Neural progenitor cell (in vitro differentiated cells): ENCODE results near the gene INCA1. TPM values are rescaled to one million over a fixed set of nuclear protein-coding genes. Genes with fewer than 3 reads are reported as not detected.

ENCODE experiments used
- DNase-seq: peaks from one replicate; pipeline ENCODE4 v3.0.0-alpha.2; 2016; ENCODE audit warnings: low spot score
- H2AFZ ChIP-seq: fragments of 200-600 bp; sonication (generic); replicated peaks from 2 replicates; pipeline ENCODE4 v1.6.1; 2016; ENCODE audit warnings: antibody characterized with exemption
- H3F3A ChIP-seq: fragments of 200-600 bp; sonication (generic); 2 replicates; pipeline ENCODE4 v1.6.1; 2016; ENCODE audit warnings: antibody characterized with exemption, low read depth
- H3K27ac ChIP-seq: fragments of 200-600 bp; sonication (generic); 2 replicates; pipeline ENCODE4 v1.5.1; 2016; ENCODE audit warnings: mild to moderate bottlenecking
- H3K27me3 ChIP-seq: fragments of 200-600 bp; sonication (generic); 2 replicates; pipeline ENCODE4 v1.6.1; 2016; ENCODE audit warnings: mild to moderate bottlenecking, moderate library complexity
- H3K36me3 ChIP-seq: fragments of 200-600 bp; sonication (generic); 2 replicates; pipeline ENCODE4 v1.5.1; 2016
- H3K4me1 ChIP-seq: fragments of 200-600 bp; sonication (generic); 2 replicates; pipeline ENCODE4 v1.6.1; 2016; ENCODE audit warnings: mixed run types
- H3K4me2 ChIP-seq: fragments of 200-600 bp; sonication (generic); 2 replicates; pipeline ENCODE4 v1.6.1; 2016
- H3K4me3 ChIP-seq: fragments of 200-600 bp; sonication (generic); 2 replicates; pipeline ENCODE4 v1.5.1; 2016
- H3K79me2 ChIP-seq: fragments of 200-600 bp; sonication (generic); 2 replicates; pipeline ENCODE4 v1.6.1; 2016; ENCODE audit warnings: low read depth
- H3K9ac ChIP-seq: fragments of 200-600 bp; sonication (generic); 2 replicates; pipeline ENCODE4 v1.6.1; 2016
- H3K9me3 ChIP-seq: fragments of 200-600 bp; sonication (generic); 2 replicates; pipeline ENCODE4 v1.5.1; 2016; ENCODE audit warnings: low read depth
- H4K20me1 ChIP-seq: fragments of 200-600 bp; sonication (generic); 2 replicates; pipeline ENCODE4 v1.6.1; 2016; ENCODE audit warnings: low read depth
- H3K27ac Mint-ChIP-seq: 3 replicates; pipeline ENCODE4 v1.8.0; 2021; ENCODE audit warnings: mixed read lengths
- H3K27me3 Mint-ChIP-seq: 2 replicates; pipeline ENCODE4 v1.8.0; 2022; ENCODE audit warnings: low read depth, mild to moderate bottlenecking, inconsistent platforms, moderate library complexity, mixed read lengths; ENCODE audit not compliant: insufficient read depth
- H3K36me3 Mint-ChIP-seq: 3 replicates; pipeline ENCODE4 v1.8.0; 2021; ENCODE audit warnings: mixed read lengths
- H3K4me1 Mint-ChIP-seq: 3 replicates; pipeline ENCODE4 v1.8.0; 2021; ENCODE audit warnings: mixed read lengths
- H3K4me3 Mint-ChIP-seq: 3 replicates; pipeline ENCODE4 v1.8.0; 2021; ENCODE audit warnings: mild to moderate bottlenecking, moderate library complexity, mixed read lengths
- H3K9me3 Mint-ChIP-seq: 3 replicates; pipeline ENCODE4 v1.8.0; 2020; ENCODE audit warnings: mixed read lengths
- EZH2 ChIP-seq: fragments of 200-600 bp; sonication (generic); IDR thresholded peaks from 2 replicates; pipeline ENCODE4 v1.6.1; 2017; ENCODE audit warnings: antibody characterized with exemption, mild to moderate bottlenecking, moderate library complexity
- EZH2phosphoT487 ChIP-seq: fragments of 200-600 bp; sonication (generic); IDR thresholded peaks from 2 replicates; pipeline ENCODE4 v1.6.1; 2017; ENCODE audit warnings: antibody characterized with exemption
- total RNA-seq: library from RNA; depleted of rRNA; stranded (reverse); fragments of >200 nt; gene quantifications from 2 replicates; pipeline ENCODE4 v1.2.3, GENCODE V29; 2015; ENCODE audit warnings: low replicate concordance
- TF ChIP-seq, protein P1 (sequence below): fragments of 200-600 bp; sonication (generic); IDR thresholded peaks from 2 replicates; pipeline ENCODE4 v1.5.1; 2017; ENCODE audit warnings: antibody characterized with exemption, mild to moderate bottlenecking

Gene INCA1
- total RNA-seq, 1 donor from 2014 or later, result 0.52 TPM

DNA sequence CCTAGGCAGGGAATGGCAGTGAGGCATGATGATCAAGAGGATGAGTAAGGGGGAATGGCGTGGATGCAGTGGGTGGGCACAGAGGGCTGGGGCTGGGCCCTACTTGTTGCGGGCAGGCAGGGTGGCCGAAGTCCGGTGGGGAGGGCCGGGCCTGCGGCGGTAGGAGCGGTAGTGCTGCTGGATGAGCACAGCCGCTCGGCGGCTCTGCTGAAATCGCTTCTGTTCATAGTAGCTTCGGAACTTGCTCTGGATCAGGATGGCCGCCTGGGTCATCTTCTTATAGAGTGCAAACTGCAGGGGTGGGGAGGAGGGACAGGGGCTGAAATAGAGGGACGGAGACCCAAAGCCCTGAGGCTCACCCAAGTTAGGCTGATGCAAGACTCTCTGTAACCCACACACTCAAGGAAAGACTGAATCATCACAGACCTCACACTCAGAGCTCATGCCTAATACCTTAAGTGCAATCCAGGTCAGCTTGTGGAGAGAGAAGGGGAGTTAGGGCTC is 28.2 kb downstream of the INCA1 start:
- Mint-ChIP-seq H3K36me3 (peaks cover 23% of the 10 kb centered on the region), H3K4me1 (peaks cover 34% of the 10 kb centered on the region), H3K4me3 (no peak overlapping the region), H3K27ac (no peak overlapping the region), H3K27me3 (peaks cover 8% of the 10 kb centered on the region), H3K9me3 (peaks cover 7% of the 10 kb centered on the region)
- Histone ChIP-seq H3K27me3 (peaks cover 7% of the 10 kb centered on the region), H3K36me3 (no peaks in the 10 kb centered on the region), H3K9me3 (no peaks in the 10 kb centered on the region), H3K27ac (no peak overlapping the region), H3K79me2 (peaks cover 38% of the 10 kb centered on the region), H3K9ac (peak overlapping the region; percentile 43), H3F3A (peaks cover 31% of the 10 kb centered on the region), H4K20me1 (peaks cover 40% of the 10 kb centered on the region), H3K4me1 (peaks cover 14% of the 10 kb centered on the region), H3K4me2 (peak overlapping the region; percentile 95), H2AFZ (no peak overlapping the region), H3K4me3 (peak overlapping the region; percentile 65)
- no peak for DNase-seq
- TF ChIP-seq EZH2phosphoT487 (no peak), EZH2 (no peak)
- TF ChIP-seq, protein P1, sequence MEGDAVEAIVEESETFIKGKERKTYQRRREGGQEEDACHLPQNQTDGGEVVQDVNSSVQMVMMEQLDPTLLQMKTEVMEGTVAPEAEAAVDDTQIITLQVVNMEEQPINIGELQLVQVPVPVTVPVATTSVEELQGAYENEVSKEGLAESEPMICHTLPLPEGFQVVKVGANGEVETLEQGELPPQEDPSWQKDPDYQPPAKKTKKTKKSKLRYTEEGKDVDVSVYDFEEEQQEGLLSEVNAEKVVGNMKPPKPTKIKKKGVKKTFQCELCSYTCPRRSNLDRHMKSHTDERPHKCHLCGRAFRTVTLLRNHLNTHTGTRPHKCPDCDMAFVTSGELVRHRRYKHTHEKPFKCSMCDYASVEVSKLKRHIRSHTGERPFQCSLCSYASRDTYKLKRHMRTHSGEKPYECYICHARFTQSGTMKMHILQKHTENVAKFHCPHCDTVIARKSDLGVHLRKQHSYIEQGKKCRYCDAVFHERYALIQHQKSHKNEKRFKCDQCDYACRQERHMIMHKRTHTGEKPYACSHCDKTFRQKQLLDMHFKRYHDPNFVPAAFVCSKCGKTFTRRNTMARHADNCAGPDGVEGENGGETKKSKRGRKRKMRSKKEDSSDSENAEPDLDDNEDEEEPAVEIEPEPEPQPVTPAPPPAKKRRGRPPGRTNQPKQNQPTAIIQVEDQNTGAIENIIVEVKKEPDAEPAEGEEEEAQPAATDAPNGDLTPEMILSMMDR, result no peak

DNA sequence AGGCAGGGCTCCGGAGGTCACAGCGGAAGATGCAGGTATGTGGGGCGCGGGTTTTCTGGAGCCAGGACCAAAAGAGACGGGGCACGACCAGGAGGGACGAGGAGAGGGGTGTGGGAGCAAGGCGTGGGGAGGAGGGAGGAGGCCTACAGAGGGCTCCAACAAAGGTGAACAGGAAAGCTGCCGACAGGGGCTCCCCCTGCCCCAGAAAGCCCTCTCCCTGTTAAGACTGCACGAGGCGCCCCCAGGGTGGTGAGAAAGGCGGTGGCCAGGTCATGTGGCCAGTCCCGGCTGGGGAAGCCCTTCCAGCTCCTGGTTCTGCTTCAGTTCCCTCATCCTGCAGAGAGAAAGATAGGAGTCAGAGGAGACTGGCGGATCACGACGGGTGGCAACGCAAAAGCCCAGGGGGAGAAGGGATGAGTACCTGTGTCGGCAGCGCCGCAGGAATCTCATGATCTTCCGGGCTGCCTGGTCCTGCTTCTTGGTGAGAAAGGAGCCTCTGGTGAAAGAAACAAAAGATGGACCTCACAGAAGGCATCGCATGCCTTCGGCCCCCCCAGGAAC is 28.8 kb downstream of the INCA1 start:
- Histone ChIP-seq H3K9ac (peak overlapping the region; percentile 43), H3K9me3 (no peaks in the 10 kb centered on the region), H3K4me1 (peaks cover 14% of the 10 kb centered on the region), H3K4me2 (peak overlapping the region; percentile 95), H3F3A (peaks cover 31% of the 10 kb centered on the region), H2AFZ (peak overlapping the region; percentile 35), H3K27me3 (peaks cover 7% of the 10 kb centered on the region), H3K36me3 (no peaks in the 10 kb centered on the region), H3K4me3 (peak overlapping the region; percentile 65), H3K79me2 (peaks cover 38% of the 10 kb centered on the region), H3K27ac (peak overlapping the region; percentile 73), H4K20me1 (peaks cover 39% of the 10 kb centered on the region)
- H3K4me1 Mint-ChIP-seq, result peaks cover 32% of the 10 kb centered on the region
- H3K27me3 Mint-ChIP-seq, result peaks cover 8% of the 10 kb centered on the region
- no peak overlapping the region for H3K27ac Mint-ChIP-seq
- peak; percentile 60 for DNase-seq
- H3K4me3 Mint-ChIP-seq, result no peak overlapping the region
- H3K36me3 Mint-ChIP-seq, result peaks cover 23% of the 10 kb centered on the region
- TF ChIP-seq EZH2phosphoT487, result no peak
- TF ChIP-seq EZH2, result no peak
- TF ChIP-seq, protein P1, result no peak
- H3K9me3 Mint-ChIP-seq, result peaks cover 7% of the 10 kb centered on the region

DNA sequence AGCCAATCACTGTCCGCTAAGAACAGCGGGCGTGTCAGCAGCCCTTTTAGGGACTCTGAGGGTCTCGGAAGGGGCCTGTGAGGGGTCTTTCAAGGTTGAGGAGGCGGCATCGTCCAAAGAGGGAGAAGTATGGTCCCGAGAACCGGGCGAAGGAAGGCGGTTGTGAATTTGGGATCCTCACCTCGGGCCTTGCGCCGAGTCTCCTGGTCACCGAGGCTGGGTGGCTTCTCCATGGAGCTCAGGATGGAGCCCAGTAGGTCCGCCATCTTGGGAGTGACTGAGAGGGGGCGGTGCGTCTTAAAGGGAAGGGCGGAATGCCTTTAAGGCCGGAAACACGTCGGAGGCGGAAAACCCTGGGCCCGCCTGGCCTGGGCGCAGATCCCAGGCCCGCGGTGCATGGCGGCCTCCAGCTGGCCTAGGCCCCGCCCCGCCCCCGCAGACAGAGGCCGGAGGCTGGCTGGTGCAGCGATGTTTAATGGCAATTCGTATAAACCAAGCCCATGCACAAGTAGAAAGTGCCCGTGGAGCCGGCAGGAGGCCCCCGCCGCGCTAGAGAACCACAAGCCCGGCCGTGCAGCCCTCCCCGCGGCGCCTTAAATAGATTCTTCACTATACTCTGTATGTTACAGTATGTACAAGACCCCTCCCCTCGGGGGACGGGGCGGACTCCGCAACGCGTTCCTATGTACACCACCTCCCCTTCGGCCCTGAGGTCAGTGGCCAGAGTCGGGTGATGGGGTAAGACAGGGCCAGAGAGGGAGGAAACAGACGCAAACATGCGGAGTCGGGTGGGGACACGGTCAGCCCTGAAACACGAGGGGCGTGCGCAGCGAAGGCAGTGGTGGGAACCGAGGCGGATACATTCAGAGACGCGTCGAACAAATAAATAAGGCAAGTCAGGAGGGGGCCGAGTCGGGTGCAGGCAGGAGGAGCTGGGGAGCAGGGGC is 29.5 kb downstream of the INCA1 start, which contains the start of gene SPAG7:
SPAG7 (minus strand) TSS at position 279 of the 947 bp plus-strand sequence; CDS start at position 266, 13 bp downstream.
- peak within 1 kb of the TSS; percentile 95 for H3K4me2 ChIP-seq
- H3K27ac ChIP-seq, result peak within 1 kb of the TSS; percentile 93
- peaks cover 22% of the 10 kb centered on the region for H3K36me3 Mint-ChIP-seq
- H3K4me3 ChIP-seq, result peak within 1 kb of the TSS; percentile 65
- H3K9ac ChIP-seq, result peak within 1 kb of the TSS; percentile 79
- peaks cover 31% of the 10 kb centered on the region for H3F3A ChIP-seq
- H3K27me3 ChIP-seq, result peaks cover 3% of the 10 kb centered on the region
- H3K4me1 ChIP-seq, result peaks cover 14% of the 10 kb centered on the region
- peak; percentile 97 for DNase-seq
- TF ChIP-seq EZH2phosphoT487 (no peak), EZH2 (no peak)
- TF ChIP-seq, protein P1, result no peak
- H3K36me3 ChIP-seq, result no peaks in the 10 kb centered on the region
- H2AFZ ChIP-seq, result peak within 1 kb of the TSS; percentile 78
- H3K27ac Mint-ChIP-seq, result no peak within 1 kb of the TSS
- H3K27me3 Mint-ChIP-seq, result peaks cover 8% of the 10 kb centered on the region
- peaks cover 32% of the 10 kb centered on the region for H3K4me1 Mint-ChIP-seq
- no peak within 1 kb of the TSS for H3K4me3 Mint-ChIP-seq
- peaks cover 32% of the 10 kb centered on the region for H4K20me1 ChIP-seq
- H3K79me2 ChIP-seq, result peaks cover 38% of the 10 kb centered on the region
- no peaks in the 10 kb centered on the region for H3K9me3 ChIP-seq
- H3K9me3 Mint-ChIP-seq, result peaks cover 7% of the 10 kb centered on the region
